Uterus (tissue), 2 donors: ENCODE measurements around the gene RHEBL1.

ENCODE experiments used
- POLR2A ChIP-seq, 2 donors: fragments of 450-650 bp; IDR thresholded peaks; one replicate each; pipeline ENCODE4 v1.6.1; 2016; ENCODE audit warnings: antibody characterized with exemption in 2 of 2, mild to moderate bottlenecking in 1 of 2, moderate library complexity in 1 of 2
- TF ChIP-seq, protein P1 (sequence below), 4 experiments: fragments of 200-600 bp in 2 of 4; fragments of 450-650 bp in 2 of 4; sonication (generic) in 2 of 4; IDR thresholded peaks; one replicate each; pipeline ENCODE4 v1.5.1; 2016 to 2019; ENCODE audit warnings: antibody characterized with exemption in 4 of 4, mild to moderate bottlenecking in 2 of 4, moderate library complexity in 1 of 4

DNA sequence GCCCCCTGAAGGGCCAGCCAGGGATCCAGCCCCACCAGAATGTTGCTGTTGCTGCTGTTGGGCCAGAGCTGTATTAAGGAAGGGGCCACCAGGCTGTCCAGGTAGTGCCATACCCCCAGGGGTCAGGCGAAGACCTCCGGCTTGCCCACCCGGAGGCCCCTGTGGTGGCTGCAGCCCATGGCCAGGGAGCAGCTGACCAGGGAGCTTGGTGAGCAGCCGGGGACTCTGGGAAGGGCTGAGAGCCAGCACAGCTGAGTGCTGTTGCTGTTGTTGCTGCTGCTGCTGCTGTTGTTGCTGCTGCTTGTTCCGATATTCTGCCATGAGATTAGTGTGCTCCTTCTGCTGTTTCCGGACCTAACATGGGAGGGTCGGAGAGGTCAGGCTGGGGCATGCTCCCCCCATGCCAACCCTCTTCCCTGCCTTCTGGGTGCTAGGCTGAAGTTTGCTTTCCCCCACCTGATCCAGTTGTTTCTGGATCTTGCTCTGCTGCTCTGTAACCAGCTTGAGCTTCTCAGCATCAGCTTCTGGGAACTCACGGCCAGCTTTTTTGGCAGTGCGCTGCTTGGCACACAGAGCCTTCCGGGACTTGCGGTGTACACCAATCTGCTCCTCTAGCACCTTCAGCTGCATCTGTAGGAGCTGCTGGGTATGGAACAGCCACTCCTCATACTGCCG is 36.0 kb downstream of the RHEBL1 start:
- TF ChIP-seq, protein P1, sequence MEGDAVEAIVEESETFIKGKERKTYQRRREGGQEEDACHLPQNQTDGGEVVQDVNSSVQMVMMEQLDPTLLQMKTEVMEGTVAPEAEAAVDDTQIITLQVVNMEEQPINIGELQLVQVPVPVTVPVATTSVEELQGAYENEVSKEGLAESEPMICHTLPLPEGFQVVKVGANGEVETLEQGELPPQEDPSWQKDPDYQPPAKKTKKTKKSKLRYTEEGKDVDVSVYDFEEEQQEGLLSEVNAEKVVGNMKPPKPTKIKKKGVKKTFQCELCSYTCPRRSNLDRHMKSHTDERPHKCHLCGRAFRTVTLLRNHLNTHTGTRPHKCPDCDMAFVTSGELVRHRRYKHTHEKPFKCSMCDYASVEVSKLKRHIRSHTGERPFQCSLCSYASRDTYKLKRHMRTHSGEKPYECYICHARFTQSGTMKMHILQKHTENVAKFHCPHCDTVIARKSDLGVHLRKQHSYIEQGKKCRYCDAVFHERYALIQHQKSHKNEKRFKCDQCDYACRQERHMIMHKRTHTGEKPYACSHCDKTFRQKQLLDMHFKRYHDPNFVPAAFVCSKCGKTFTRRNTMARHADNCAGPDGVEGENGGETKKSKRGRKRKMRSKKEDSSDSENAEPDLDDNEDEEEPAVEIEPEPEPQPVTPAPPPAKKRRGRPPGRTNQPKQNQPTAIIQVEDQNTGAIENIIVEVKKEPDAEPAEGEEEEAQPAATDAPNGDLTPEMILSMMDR (IDR thresholded peaks at IDR 0.05), result no peak
- no peak for TF ChIP-seq POLR2A (IDR thresholded peaks at IDR 0.05)
